Motor neuron (in vitro differentiated cells): ENCODE measurements around the gene C6orf120. TPM values are rescaled to one million over a fixed set of nuclear protein-coding genes. Genes with fewer than 3 reads are reported as not detected.

Experiments
- ATAC-seq, 8 experiments: fragments of 200-7000 bp; cut with Tn5 transposase; replicated peaks in 6 of 8; 2 replicates each; pipeline ENCODE4 v1.8.0; 2021; ENCODE audit warnings: mild to moderate bottlenecking in 8 of 8, moderate library complexity in 8 of 8
- H3K27ac ChIP-seq, 2 donors: fragments of 250-450 bp; sonication (Bioruptor Pico); 2 replicates each; pipeline ENCODE4 v1.9.0; 2021; ENCODE audit warnings: antibody characterized with exemption in 2 of 2, mild to moderate bottlenecking in 2 of 2, moderate library complexity in 1 of 2
- H3K4me1 ChIP-seq, 2 donors: fragments of 250-450 bp; sonication (Bioruptor Pico); replicated peaks in 1 of 2; 2 replicates each; pipeline ENCODE4 v1.6.1; 2021; ENCODE audit warnings: antibody characterized with exemption in 2 of 2, mild to moderate bottlenecking in 2 of 2, moderate library complexity in 1 of 2
- H3K4me3 ChIP-seq, 5 donors: fragments of 250-450 bp; sonication (Bioruptor Pico); 2 replicates each; pipeline ENCODE4 v1.9.0; 2021; ENCODE audit warnings: antibody characterized with exemption in 5 of 5, mild to moderate bottlenecking in 5 of 5, moderate library complexity in 4 of 5
- WGBS, 10 experiments: fragments of 450-650 bp; shearing (Covaris generic); methylation state at CpG; one replicate each; pipeline ENCODE4 v1.0.0; 2022; 5-methylcytosine and 5-hydroxymethylcytosine counted together
- in situ Hi-C, 9 experiments: fragments of 400-800 bp; cut with MboI; loops; one replicate each; pipeline ENCODE4 v1.15.0; 2021; ENCODE audit warnings: low sequenced_read_pairs in 9 of 9, low pct_unique_long_range_greater_than_20kb in 2 of 9; ENCODE audit not compliant: unreplicated experiment in 9 of 9
- total RNA-seq, 8 experiments: library from RNA; unstranded; fragments of 300-600 nt; gene quantifications; 2 replicates each; pipeline versions ENCODE4 v1.2.3 to v1.2.4, GENCODE V29; 2022

Gene C6orf120
- total RNA-seq, 8 experiments from 2014 or later, result 16.7 to 51.1 (median 28.8) TPM

DNA sequence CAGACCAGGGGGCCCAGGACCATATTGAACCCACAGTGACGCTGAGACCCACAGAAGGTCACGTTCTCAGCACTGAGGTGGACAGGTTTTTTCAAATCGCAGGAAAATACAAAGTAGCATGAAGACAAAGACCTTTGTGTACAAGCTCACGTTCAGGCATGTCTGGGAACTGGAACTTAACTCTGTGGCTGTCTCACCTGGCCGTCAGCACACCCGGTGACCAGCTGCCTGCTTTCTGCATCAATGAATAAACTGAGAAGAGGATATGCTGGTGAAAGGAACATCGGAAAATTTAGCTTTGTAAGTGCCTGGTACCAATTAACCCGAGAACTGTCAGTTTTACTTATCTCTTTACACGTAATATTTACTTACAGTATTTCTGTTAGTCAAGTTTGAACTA lies 36.6 kb upstream of the C6orf120 start:
- no peak overlapping the region for H3K4me3 ChIP-seq
- in situ Hi-C loops, result no loop called here
- WGBS, 10 experiments, result 20 to 97% (median 81%) methylated on average over 1 to 9 of the region's 9 CpGs; no CpG with 5 or more reads in 2 of the 10 experiments

DNA sequence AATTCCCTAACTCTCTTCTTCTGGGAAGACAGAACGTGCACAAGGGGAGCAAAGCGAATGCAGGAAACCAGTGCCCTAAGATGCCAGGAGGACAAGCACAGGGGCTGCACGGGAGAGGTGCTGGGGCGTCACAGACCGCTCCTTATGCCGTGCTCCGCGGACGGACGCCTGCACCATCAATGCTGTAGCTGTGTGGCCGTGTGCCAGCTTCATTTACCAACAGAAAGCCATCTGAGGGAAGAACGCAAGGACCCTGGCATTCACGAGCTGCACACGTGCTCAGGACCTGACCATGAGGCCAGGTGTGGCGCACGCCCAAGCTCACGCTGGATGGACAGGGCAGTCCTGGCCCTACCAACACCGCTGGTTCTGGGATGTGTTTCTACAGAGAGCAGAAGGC lies 35.5 kb upstream of the C6orf120 start:
- peaks cover 0 to 4% of the 10 kb centered on the region in 2 donors for H3K4me1 ChIP-seq
- ATAC-seq, result no peak
- in situ Hi-C loops, result no loop called here
- no peak overlapping the region for H3K27ac ChIP-seq
- 89 to 100% (median 94%) methylated on average over 2 to 13 of the region's 18 CpGs; no CpG with 5 or more reads in 4 of the 10 experiments for WGBS, 10 experiments
- H3K4me3 ChIP-seq, result no peak overlapping the region

More for the DNA sequence above, 36.6 kb upstream of the C6orf120 start:
- peaks cover 0 to 4% of the 10 kb centered on the region in 2 donors for H3K4me1 ChIP-seq
- ATAC-seq, result no peak
- no peak overlapping the region for H3K27ac ChIP-seq

DNA sequence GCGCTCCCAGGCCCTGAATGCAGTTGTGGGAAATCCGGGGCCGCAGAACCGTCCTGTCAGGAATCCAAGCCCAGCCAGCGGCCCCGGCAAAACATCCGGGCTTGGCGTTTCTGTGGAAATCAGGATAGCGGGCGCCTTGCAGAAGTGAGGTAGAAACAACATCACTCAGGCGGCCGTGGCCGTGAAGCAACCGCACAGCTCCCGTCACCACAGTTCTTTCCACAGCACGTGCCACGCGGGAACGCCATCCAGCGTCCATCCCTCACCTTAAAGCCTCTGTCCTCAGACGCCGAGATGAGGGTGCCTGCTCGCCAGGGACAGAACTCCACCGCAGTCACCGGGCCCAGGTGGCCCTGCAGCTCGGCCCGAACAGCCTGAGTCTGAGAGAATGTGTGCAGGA lies 34.2 kb upstream of the C6orf120 start:
- Histone ChIP-seq H3K4me1 (peaks cover 0 to 4% of the 10 kb centered on the region in 2 donors), H3K4me3 (no peak overlapping the region), H3K27ac (no peak overlapping the region)
- in situ Hi-C loops, result no loop called here
- ATAC-seq, result no peak
- WGBS, 10 experiments, result 88 to 100% (median 93%) methylated on average over 2 to 7 of the region's 27 CpGs; no CpG with 5 or more reads in 5 of the 10 experiments

DNA sequence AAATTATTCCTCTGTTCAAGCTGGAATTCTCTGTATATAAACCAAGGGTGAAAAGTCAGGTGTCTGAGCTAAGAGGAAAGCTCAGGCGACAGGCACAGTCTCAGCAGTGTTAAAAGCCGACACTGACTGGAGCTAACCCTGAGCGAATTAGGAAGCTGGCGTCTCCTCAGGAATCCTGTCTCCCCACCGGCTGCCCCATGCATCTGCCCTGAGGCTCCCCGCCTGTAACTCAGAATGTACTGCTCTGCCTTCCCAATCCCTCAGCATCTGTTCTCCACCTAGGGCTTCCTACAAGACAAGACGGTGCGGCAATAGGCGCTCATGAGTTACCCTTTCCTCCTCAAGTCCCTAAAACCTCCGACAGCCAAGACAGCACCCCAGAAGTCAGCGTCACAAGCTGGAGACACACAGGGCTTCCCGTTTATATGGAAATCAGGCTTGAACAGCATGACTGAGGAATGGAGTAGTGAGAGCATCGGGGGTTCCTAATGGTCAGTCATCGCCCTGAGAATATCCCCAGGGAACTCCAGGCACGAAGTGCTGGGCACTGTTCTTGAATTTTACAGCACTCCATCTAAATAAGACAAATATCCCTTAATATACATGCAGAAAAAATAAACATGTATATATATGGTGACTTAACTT lies 33.6 kb upstream of the C6orf120 start:
- 31 to 90% (median 67%) methylated on average over 1 to 13 of the region's 15 CpGs; no CpG with 5 or more reads in 2 of the 10 experiments for WGBS, 10 experiments
- H3K27ac ChIP-seq, result no peak overlapping the region
- H3K4me1 ChIP-seq, result peaks cover 0 to 4% of the 10 kb centered on the region in 2 donors
- no peak for ATAC-seq
- H3K4me3 ChIP-seq, result no peak overlapping the region
- in situ Hi-C loops, result no loop called here

DNA sequence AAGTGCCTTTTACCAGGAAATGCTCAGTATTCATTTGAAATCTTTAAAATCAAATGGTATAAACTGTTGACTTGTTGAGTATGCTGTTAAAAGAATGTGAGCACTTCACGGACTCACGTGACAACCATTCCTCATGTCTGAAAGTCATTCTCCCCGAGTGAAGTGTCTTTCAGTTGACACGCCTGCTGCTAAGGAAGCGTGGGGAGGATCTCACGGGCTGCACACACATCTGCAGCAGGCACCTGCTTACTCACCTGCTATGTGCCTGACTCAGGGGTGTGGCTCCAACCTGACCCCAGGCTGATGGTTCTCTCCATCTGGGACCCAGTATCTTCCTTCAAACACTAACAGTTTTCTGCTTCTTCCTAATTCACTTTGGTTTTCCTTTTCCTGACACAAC lies 32.8 kb upstream of the C6orf120 start:
- 80 to 100% (median 90%) methylated on average over 2 to 6 of the region's 6 CpGs; no CpG with 5 or more reads in 4 of the 10 experiments for WGBS, 10 experiments
- no peak overlapping the region for H3K27ac ChIP-seq
- peaks cover 0 to 4% of the 10 kb centered on the region in 2 donors for H3K4me1 ChIP-seq
- no peak for ATAC-seq
- H3K4me3 ChIP-seq, result no peak overlapping the region
- in situ Hi-C loops, result no loop called here

DNA sequence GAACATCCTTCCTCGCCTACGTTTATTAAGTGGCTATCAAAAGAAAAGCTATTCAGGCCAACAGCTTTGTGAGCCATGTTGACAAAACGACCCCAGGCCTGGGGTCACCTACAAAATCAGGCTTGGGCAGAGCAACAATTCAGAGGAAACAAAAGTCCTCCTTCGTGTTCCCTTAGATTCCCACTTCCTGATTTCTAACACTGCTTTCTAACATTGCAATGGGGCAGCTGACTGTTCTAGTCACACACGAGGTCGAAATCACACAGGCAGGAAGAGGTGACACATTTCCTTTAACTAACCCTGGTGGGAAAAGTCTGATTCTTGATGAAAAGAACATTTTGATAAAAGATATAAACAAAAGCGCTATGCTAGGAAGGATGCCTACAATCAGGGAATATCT lies 32.0 kb upstream of the C6orf120 start:
- H3K4me3 ChIP-seq, result no peak overlapping the region
- H3K27ac ChIP-seq, result no peak overlapping the region
- 37 to 100% (median 57%) methylated on average over 1 to 7 of the region's 7 CpGs; no CpG with 5 or more reads in 1 of the 10 experiments for WGBS, 10 experiments
- in situ Hi-C loops, result no loop called here
- no peak for ATAC-seq
- peaks cover 0 to 4% of the 10 kb centered on the region in 2 donors for H3K4me1 ChIP-seq

DNA sequence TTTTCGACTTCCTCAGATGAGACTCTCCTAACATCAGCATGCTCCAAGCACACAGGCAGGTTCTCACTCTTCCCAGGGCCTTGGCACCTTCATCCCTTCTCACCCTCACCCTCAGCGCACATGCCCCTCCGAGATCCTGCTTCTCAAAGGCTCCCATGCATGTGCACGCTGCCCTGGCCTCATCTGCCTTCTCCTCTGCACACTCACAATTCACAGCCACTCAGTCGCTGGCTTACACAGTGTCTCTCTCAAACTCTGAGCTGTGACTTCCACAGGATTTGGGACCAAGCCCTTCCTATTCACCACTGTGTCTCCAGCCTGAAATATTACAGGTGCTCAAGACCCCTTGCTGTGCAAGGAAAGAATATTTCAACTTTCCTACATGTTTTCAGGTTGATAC lies 30.4 kb upstream of the C6orf120 start:
- no peak overlapping the region for H3K4me3 ChIP-seq
- no peak for ATAC-seq
- peaks cover 0 to 4% of the 10 kb centered on the region in 2 donors for H3K4me1 ChIP-seq
- no peak overlapping the region for H3K27ac ChIP-seq
- WGBS, 10 experiments, result 60 to 100% (median 93%) methylated on average over 1 to 4 of the region's 5 CpGs; no CpG with 5 or more reads in 1 of the 10 experiments
- in situ Hi-C loops, result no loop called here

DNA sequence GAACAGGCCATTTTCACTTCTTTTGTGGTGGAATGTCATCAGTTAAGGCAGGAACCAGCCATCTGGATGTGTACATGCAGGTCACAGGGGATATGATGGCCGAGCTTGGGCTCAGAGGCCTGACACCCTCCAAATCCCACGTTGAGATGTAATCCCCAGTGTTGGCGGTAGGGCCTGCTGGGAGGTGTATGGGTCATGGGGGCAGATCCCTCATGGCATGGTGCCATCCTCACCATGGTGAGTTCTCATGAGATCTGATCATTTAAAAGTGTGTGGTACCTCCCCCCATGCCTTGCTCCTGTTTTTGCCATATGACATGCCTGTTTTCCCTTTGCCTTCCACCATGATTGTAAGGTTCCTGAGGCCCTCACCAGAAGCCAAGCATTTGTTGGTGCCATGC lies 26.9 kb upstream of the C6orf120 start:
- H3K27ac ChIP-seq, result no peak overlapping the region
- in situ Hi-C loops, result no loop called here
- WGBS, 10 experiments, result 100% methylated on average over 1 to 2 of the region's 3 CpGs; no CpG with 5 or more reads in 6 of the 10 experiments
- H3K4me3 ChIP-seq, result no peak overlapping the region
- no peak for ATAC-seq
- peaks cover 0 to under 1% of the 10 kb centered on the region in 2 donors for H3K4me1 ChIP-seq

DNA sequence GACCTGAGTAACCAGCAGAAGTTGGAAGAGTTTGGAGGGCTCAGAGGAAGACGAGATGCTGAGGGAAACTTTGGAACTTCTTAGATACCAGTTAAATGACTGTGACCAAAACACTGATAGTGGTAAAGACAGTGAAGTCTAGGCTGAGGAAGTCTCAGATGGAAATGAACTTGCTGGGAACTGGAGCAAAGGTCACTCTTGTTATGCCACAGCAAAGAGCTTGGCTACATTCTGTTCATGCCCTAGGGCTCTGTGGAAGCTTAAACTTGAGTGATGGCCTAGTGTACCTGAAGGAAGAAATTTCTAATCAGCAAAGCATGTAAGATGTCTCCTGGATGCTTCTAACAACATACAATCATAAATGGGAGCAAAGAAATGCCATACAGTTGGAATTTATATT lies 24.8 kb upstream of the C6orf120 start:
- ATAC-seq, result no peak
- no peak overlapping the region for H3K27ac ChIP-seq
- in situ Hi-C loops, result no loop called here
- no peaks in the 10 kb centered on the region for H3K4me1 ChIP-seq
- no peak overlapping the region for H3K4me3 ChIP-seq
- WGBS, 10 experiments, result 75 to 100% (median 86%) methylated on average over 1 of the region's 1 CpG; no CpG with 5 or more reads in 3 of the 10 experiments

DNA sequence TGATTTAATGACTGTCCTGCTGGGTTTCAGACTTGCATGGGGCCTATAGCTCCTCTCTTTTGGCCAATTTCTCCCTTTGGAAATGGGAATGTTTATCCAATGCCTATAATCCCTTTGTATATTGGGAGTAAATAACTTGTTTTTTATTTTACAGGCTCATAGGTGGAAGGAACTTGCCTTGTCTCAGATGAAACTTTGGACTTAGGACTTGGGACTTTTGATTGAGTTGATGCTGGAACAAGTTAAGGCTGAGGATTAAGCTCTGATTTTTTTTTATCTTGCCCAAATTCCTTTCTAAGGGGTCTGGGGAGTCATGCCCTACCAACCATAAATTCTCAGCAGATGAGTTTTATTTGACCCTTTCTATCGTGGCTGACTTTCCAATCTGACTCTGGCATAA lies 23.6 kb upstream of the C6orf120 start:
- Histone ChIP-seq H3K27ac (no peak overlapping the region), H3K4me1 (no peaks in the 10 kb centered on the region), H3K4me3 (no peak overlapping the region)
- in situ Hi-C loops, result no loop called here
- 29 to 100% (median 100%) methylated on average over 1 of the region's 1 CpG; no CpG with 5 or more reads in 3 of the 10 experiments for WGBS, 10 experiments
- ATAC-seq, result no peak

DNA sequence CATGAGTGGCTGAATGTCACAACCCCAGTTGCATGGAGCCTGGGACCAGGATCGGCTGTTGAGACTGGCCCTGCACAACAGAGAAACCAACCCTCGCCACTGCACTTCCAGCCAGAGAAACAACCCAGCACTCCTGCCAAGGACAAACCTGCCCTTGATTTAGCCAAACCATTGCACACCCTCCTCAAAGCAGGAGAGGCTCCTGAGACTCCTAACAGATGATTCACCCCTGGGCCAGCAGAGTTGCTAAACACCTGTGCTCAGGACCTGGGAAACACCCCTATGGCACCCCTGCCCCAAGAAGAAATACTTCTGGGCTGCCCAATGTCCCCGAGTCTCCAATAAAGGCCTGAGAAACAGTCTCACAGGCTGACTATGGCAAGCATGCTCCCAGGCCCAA lies 17.9 kb upstream of the C6orf120 start:
- Histone ChIP-seq H3K27ac (no peak overlapping the region), H3K4me1 (no peaks in the 10 kb centered on the region), H3K4me3 (no peak overlapping the region)
- in situ Hi-C loops, result no loop called here
- 67 to 100% (median 100%) methylated on average over 1 to 3 of the region's 3 CpGs; no CpG with 5 or more reads in 5 of the 10 experiments for WGBS, 10 experiments
- no peak for ATAC-seq

DNA sequence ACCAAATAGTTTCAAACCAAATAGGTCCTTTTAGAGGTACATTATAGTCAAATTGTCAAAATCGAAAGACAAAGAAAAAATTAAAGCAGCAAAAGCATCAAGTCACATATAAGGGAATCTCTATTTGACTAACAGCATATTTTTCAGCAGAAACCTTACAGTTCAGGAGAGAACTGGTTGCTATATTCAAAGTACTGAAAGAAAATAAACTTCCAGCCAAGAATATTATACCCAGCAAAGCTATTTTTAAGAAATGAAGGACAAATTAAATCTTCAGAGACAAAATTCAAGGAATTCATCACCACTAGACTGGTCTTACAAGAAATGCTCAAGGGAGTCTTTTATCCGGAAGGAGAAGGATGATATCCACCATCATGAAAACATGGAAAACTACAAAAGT lies 16.1 kb upstream of the C6orf120 start:
- Histone ChIP-seq H3K4me3 (no peak overlapping the region), H3K27ac (no peak overlapping the region), H3K4me1 (no peaks in the 10 kb centered on the region)
- ATAC-seq, result no peak
- in situ Hi-C loops, result no loop called here
- WGBS, 10 experiments, result 80 to 100% (median 91%) methylated on average over 1 to 2 of the region's 2 CpGs; no CpG with 5 or more reads in 1 of the 10 experiments

DNA sequence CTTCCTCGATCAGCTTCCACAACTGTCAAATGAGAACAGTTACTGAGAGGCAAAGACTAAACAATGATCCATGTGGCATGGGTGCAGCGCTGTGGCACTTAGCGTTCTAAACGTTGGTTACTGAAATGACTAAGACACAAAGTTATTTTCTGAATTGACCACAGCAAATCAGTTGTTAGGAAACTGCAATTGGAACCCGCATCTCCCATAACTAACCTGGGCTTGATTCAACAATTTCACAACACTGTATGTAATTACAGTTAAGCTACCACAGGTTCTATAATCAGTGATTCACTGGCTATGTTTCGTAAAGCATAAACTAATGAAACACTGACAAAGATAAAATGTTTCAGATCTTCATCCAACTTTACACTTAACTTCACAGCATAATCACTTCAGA lies 12.6 kb upstream of the C6orf120 start:
- no peak for ATAC-seq
- in situ Hi-C loops, result no loop called here
- Histone ChIP-seq H3K4me3 (no peak overlapping the region), H3K4me1 (no peaks in the 10 kb centered on the region), H3K27ac (no peak overlapping the region)
- 61 to 100% (median 95%) methylated on average over 3 to 6 of the region's 6 CpGs for WGBS, 10 experiments

DNA sequence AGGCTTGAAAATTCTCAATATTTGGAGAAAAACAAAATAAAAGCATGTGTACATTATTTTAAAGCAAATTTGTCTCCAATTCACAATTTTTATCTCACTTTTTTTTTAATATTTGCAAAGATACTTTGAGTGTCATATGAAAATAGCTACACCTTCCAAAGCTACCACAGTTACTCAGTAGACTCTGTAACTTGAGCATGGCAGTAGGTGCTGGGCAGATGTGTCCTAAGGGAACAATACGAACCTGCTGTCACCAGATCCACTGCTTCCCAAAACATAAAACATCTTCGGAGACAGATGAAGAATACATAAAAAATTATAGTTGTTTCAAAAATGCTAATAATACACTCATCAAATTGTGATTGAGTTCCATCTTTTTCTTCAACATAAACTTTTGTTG lies 10.7 kb upstream of the C6orf120 start:
- no peak overlapping the region for H3K27ac ChIP-seq
- in situ Hi-C loops, result no loop called here
- no peak for ATAC-seq
- 94 to 100% (median 100%) methylated on average over 1 to 2 of the region's 2 CpGs; no CpG with 5 or more reads in 1 of the 10 experiments for WGBS, 10 experiments
- H3K4me3 ChIP-seq, result no peak overlapping the region
- no peaks in the 10 kb centered on the region for H3K4me1 ChIP-seq
